Hair follicular keratinocyte (primary cell): ENCODE measurements around the gene METTL8. TPM values are rescaled to one million over a fixed set of nuclear protein-coding genes. Genes with fewer than 3 reads are reported as not detected.

Experiments
- total RNA-seq: library from RNA; depleted of rRNA; stranded (reverse); fragments of >200 nt; gene quantifications from 2 replicates; pipeline ENCODE4 v1.2.3, GENCODE V29; 2015

The METTL8 gene, protein sequence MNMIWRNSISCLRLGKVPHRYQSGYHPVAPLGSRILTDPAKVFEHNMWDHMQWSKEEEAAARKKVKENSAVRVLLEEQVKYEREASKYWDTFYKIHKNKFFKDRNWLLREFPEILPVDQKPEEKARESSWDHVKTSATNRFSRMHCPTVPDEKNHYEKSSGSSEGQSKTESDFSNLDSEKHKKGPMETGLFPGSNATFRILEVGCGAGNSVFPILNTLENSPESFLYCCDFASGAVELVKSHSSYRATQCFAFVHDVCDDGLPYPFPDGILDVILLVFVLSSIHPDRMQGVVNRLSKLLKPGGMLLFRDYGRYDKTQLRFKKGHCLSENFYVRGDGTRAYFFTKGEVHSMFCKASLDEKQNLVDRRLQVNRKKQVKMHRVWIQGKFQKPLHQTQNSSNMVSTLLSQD
- total RNA-seq = 27.3 and 58.6 TPM in 2 replicates

DNA sequence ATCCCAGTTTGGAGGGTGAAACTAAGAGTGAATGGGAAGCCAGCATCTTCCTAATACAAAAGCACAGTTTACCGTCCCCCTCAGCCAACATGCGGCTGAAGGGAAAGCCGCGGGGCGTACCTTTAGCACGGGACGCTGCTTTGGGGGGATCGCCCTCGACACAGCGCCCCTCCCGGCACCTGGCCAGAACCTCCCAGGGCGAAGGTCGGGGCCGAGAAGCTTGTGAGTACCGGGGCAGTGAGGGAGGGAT is at the start of gene METTL8:
Gene METTL8 (minus strand): TSS at position 228 of the 250 bp plus-strand sequence. CDS start 41,805 bp downstream, outside the sequence.

GRCh38 chr2:171434013-171434989 is 511 bp upstream of the METTL8 start, which contains the start of gene DCAF17:
DCAF17 (plus strand) TSS chr2:171434226; CDS start chr2:171434578, 352 bp downstream.

Other genes with a start within 250 kb of the METTL8 start
- gene DCAF17, start 236 bp upstream of the METTL8 start, total RNA-seq = 10.8 and 15.5 TPM in 2 replicates
- gene CYBRD1, start 88.5 kb upstream of the METTL8 start, total RNA-seq = 12.3 and 22.3 TPM in 2 replicates